ENCODE data around the gene CEP164.

The CEP164 gene

DNA sequence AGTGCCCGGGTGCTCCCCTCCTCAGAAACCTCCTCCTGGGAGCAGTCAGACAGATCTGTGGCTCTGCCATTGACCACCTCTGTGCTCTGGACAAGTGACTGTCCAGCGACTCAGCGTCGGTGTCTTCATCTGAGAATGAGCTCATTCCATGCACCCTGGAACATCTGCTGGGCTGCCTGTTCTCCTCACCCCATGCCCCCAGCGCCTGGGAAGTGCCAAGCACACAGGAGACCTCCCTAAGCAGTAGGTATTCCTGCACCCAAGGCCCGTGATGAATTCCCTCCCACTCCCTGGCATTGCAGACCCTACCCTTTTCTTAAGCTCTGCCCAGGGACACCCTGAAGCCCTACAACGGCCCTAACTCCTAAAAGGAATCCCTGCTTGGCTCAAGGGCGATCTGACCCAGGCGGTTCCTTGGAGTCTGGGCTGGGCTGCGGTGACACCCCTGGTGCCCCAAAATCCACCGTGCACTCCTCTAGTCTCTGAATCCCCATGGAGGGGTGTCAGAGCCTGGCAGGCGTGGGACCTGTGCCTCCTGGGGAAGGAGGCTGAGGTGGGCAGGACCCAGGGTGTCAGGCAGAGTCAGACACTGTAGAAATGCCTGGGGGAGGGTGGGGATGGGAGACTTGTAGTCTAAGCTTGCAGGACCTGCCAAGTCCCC is 92.0 kb downstream of the CEP164 start:
- in situ Hi-C loops (cut with MboI; ENCODE audit: low sequenced_read_pairs, unreplicated experiment): loop anchor here (10.0 kb wide), 1 partner anchor 385 kb away; no protein-coding TSS in a partner anchor
- no peak for DNase-seq (ENCODE audit: low spot score)
- TF ChIP-seq, protein P1, sequence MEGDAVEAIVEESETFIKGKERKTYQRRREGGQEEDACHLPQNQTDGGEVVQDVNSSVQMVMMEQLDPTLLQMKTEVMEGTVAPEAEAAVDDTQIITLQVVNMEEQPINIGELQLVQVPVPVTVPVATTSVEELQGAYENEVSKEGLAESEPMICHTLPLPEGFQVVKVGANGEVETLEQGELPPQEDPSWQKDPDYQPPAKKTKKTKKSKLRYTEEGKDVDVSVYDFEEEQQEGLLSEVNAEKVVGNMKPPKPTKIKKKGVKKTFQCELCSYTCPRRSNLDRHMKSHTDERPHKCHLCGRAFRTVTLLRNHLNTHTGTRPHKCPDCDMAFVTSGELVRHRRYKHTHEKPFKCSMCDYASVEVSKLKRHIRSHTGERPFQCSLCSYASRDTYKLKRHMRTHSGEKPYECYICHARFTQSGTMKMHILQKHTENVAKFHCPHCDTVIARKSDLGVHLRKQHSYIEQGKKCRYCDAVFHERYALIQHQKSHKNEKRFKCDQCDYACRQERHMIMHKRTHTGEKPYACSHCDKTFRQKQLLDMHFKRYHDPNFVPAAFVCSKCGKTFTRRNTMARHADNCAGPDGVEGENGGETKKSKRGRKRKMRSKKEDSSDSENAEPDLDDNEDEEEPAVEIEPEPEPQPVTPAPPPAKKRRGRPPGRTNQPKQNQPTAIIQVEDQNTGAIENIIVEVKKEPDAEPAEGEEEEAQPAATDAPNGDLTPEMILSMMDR (IDR thresholded peaks at IDR 0.05; ENCODE audit: borderline replicate concordance, control extremely low read depth, extremely low read depth, insufficient read depth, missing control alignments): no peak

- in situ Hi-C loops (cut with MboI; ENCODE audit: low sequenced_read_pairs, unreplicated experiment): loop anchor here (10.0 kb wide), 1 partner anchor 385 kb away; no protein-coding TSS in a partner anchor
- no peak for DNase-seq (ENCODE audit: low spot score)
- TF ChIP-seq, protein P1 (IDR thresholded peaks at IDR 0.05; ENCODE audit: borderline replicate concordance, control extremely low read depth, extremely low read depth, insufficient read depth, missing control alignments): no peak
Measured at GRCh38 chr11:117420143-117420485, 92.5 kb downstream of the CEP164 start.

DNA sequence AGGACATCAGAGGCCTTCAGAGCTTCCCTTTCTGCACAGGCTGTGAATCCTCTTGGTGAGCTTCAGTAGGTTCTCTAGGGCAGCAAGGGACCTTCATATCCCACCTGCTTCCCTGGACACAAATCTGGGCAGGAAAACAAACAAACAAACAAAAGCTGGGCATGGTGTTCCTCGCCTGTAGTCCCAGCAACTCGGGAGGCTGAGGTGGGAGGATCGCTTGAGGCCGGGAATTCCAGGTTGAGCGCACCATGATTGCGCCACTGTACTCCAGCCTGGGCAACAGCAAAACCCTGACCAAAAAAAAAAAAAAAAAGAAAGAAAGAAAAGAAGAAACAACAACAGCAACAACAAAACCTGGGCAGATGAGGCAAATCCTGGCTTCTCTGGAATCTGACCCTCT is 92.9 kb downstream of the CEP164 start:
- TF ChIP-seq, protein P1 (IDR thresholded peaks at IDR 0.05; ENCODE audit: borderline replicate concordance, control extremely low read depth, extremely low read depth, insufficient read depth, missing control alignments): no peak
- in situ Hi-C loops (cut with MboI; ENCODE audit: low sequenced_read_pairs, unreplicated experiment): loop anchor here (10.0 kb wide), 1 partner anchor 384 kb away; no protein-coding TSS in a partner anchor
- no peak for DNase-seq (ENCODE audit: low spot score)

DNA sequence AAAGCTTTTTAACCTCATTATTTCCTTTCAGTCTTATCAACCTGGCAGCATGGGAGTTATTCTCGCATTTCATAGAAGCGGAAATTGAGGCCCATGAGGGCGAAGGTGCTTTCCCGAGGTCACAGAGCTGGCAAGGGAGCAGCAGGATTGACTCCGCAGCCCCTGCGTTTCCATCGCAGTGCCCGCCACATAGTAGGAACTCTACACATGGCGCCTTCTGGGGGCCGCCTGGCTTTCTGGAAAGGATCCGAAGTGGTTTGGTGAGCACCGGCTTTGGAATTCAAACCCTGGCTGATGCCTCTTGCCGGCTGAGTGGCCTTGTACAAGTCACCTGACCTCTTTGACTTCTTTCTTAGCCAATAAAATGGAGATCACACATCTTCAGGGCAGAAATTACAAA is 93.4 kb downstream of the CEP164 start:
- no peak for DNase-seq (ENCODE audit: low spot score)
- in situ Hi-C loops (cut with MboI; ENCODE audit: low sequenced_read_pairs, unreplicated experiment): loop anchor here (10.0 kb wide), 1 partner anchor 384 kb away; no protein-coding TSS in a partner anchor
- TF ChIP-seq, protein P1 (IDR thresholded peaks at IDR 0.05; ENCODE audit: borderline replicate concordance, control extremely low read depth, extremely low read depth, insufficient read depth, missing control alignments): no peak

GRCh38 chr11:117421476-117421875 is 93.8 kb downstream of the CEP164 start:
- TF ChIP-seq, protein P1 (IDR thresholded peaks at IDR 0.05; ENCODE audit: borderline replicate concordance, control extremely low read depth, extremely low read depth, insufficient read depth, missing control alignments): no peak
- DNase-seq (ENCODE audit: low spot score): no peak
- in situ Hi-C loops (cut with MboI; ENCODE audit: low sequenced_read_pairs, unreplicated experiment): loop anchor here (10.0 kb wide), 1 partner anchor 383 kb away; no protein-coding TSS in a partner anchor

DNA sequence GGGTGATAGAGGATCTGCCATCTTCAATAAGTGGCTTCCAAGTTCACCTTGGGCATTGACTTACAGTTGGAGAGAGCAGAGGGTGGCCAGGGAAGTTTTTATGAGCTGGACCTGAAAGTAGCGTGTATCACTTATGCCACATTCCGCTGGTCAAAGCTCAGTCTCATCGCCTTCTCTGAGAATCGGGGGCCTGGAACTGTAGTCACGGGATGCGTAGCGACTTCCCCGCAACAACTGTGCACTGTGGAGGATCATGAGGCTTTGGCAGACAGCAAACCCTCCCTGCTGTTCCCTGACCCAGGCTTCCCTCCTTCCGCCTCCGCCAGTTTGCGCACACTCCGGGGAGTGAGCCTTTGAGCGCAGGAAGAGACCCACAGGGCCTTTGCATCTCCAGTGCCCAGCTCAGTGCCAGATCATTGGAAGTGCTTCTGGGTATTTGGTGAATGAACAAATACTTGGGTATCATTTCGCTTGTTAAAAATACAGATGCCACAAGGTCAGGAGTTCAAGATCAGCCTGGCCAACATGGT is 95.5 kb downstream of the CEP164 start:
- DNase-seq (ENCODE audit: low spot score): no peak
- TF ChIP-seq, protein P1 (IDR thresholded peaks at IDR 0.05; ENCODE audit: borderline replicate concordance, control extremely low read depth, extremely low read depth, insufficient read depth, missing control alignments): no peak
- in situ Hi-C loops (cut with MboI; ENCODE audit: low sequenced_read_pairs, unreplicated experiment): loop anchor here (10.0 kb wide), 1 partner anchor 382 kb away; no protein-coding TSS in a partner anchor
